GM19099 (cell line): ENCODE measurements around the gene FHIT.

Experiments used
- POLR2A ChIP-seq: IDR thresholded peaks from 3 replicates; pipeline ENCODE4 v1.6.1; 2011; ENCODE audit warnings: low read depth; ENCODE audit not compliant: insufficient read length; ENCODE audit errors: extremely low read depth

Gene FHIT

DNA sequence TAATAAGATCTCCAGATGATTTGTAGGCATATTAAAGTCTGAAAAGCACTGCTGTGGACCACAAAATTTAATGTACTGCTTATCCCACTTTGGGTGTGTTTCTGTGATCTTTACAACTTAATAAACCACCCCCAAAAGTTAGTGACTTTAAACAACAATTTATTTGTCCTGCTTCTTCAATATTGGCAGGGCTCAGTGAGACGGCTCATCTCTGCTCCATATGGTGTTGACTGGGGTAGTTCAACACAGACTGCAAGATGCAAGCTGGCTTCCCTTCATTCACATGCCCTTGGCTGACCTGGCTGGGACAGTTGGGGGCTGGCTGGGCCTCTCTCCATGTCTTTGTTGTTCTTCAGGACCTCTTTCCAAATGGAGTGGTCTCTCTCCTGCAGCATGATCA is 337.8 kb downstream of the FHIT start:
- TF ChIP-seq POLR2A = no peak

DNA sequence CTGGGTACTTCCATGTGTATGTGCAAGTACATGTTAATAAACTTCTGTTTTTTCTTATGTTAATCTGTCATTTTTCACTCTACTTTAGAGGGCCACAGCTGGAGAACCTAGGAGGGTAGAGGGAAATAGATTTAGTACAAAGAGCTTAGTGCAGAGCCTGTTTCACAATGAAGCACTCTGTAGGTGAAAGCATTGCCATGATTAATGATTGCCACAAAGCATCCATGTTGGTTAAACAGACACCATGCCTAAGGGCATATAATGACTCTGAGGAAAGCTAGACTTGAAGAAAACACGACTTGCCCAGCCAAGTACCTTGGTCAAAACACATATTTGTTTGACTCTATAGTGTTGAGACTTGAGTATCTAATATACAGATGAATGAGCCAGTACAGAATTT is 338.4 kb downstream of the FHIT start:
- no peak for TF ChIP-seq POLR2A

GRCh38 chr3:60912142-60912541 is 339.1 kb downstream of the FHIT start:
- no peak for TF ChIP-seq POLR2A

DNA sequence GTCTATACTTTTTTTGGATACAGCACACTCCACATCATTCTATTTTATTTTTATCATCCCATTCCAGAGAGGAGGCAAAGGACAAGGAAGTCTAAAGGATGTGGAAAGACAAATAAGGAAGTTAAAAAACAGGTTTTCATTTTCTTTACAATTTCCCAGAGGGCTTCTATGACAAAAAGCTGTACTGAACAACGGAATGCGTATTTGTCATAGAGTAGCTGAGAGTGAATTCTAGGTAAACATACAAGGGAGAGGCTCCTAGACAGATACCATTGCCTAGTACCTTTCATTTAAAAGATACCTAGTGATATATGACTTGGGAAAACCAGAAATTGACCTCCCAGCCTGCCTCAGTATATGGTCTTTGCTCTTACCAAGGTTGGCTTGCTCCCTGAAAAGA is 341.7 kb downstream of the FHIT start:
- no peak for TF ChIP-seq POLR2A

GRCh38 chr3:60906283-60906682 is 345.0 kb downstream of the FHIT start:
- TF ChIP-seq POLR2A = no peak

DNA sequence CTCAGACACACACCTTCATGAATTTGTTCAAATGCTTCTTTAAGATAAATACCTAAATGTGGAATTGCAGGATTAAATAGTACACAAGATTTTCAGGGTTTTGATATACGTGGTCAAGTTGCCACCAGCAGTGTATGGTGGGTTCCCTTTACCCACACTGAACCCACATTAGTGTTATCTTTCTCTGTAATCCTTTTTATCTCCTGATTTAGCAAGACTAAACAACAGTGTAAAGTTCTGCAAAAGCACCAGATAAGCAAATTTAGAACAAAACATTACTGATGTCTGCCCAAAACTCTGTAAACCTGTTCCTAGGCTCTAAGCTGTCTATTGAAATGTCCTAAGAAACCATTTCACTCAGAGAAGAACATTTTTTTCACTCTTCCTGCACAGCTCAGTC is 352.9 kb downstream of the FHIT start:
- TF ChIP-seq POLR2A = no peak

- no peak for TF ChIP-seq POLR2A
These were observed 357.3 kb downstream of the FHIT start for GRCh38 chr3:60893946-60894345.

- TF ChIP-seq POLR2A = no peak
These were observed 361.0 kb downstream of the FHIT start for GRCh38 chr3:60890226-60890625.

GRCh38 chr3:60887574-60887973 is 363.7 kb downstream of the FHIT start:
- no peak for TF ChIP-seq POLR2A

- no peak for TF ChIP-seq POLR2A
These were observed 364.7 kb downstream of the FHIT start for GRCh38 chr3:60886518-60886917.

DNA sequence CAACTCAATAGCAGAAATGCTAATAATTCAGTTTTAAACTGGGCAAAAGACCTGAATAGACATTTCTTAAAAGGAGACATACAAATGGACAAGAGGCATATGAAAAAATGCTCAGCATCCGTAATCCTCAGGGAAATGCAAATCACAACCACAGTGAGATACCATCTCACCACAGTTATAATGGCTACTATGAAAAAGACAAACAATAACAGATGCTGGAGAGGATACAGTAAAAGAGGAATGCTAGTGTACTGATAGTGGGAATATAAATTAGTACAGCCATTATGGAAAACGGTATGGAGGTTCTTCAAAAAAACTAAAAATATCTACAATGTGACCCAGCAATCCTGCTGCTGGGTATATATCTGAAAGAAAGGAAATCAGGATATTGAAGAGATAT is 367.2 kb downstream of the FHIT start:
- no peak for TF ChIP-seq POLR2A

DNA sequence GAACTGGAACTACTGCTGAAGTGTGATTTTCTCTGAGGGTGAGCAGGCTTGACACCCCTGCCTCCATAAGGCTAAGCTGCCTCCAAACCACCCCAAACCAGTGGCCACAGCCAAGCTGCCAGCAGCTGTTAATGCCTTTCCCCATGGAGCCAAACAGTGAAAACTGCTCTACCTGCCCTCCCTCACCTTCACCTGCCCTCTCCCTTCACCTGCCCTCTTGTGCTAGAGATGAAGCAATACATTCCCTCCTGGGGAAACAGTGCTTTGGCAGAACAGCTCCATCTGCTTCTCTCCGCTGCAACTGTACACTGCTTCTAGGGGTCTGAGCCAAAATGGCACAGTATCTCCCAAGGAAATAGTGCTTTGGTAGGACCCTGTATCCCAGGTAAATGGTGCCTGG is 374.1 kb downstream of the FHIT start:
- no peak for TF ChIP-seq POLR2A

DNA sequence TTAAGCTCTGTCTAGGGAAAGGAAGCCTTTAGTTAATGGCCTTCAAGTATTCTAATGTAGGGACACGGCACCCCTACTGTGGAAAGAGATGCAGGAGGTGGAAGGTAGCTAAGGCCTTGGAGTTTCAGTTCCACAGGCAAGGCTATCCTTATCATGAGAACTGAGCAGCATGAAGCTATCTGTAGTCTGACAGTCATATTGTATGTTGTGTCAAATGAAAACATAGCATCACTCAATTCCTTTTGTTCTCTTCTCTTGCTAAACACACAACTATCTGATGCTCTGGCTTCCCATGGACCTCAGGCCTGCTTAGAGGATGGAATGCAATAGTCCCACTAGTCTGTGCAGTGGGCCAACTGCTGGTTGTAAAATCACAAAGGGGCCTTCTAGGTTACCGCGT is 380.9 kb downstream of the FHIT start:
- no peak for TF ChIP-seq POLR2A

DNA sequence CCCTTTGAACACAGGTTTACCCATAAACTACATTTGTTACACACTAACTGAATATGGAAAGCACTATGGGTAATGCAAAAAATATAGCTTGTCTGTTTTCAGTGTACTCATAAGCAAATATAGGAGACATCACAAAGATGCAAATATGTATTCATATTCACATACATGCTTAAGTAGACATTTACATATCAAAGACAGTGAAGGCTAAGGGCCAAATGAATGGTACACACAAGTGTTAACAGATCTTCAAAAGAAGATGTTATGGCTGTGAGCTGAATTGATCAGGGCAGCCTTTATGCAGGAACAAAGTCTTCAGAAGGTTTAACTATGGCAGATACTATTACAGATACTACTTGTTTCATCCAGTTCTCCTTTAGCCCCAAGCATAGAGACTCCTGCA is 384.1 kb downstream of the FHIT start:
- no peak for TF ChIP-seq POLR2A

- TF ChIP-seq POLR2A = no peak
These were observed 394.8 kb downstream of the FHIT start for GRCh38 chr3:60856257-60857046.

- TF ChIP-seq POLR2A = no peak
These were observed 396.0 kb downstream of the FHIT start for GRCh38 chr3:60855250-60855649.

GRCh38 chr3:60854791-60855190 is 396.5 kb downstream of the FHIT start:
- TF ChIP-seq POLR2A = no peak

GRCh38 chr3:60847791-60848190 is 403.5 kb downstream of the FHIT start:
- TF ChIP-seq POLR2A = no peak

DNA sequence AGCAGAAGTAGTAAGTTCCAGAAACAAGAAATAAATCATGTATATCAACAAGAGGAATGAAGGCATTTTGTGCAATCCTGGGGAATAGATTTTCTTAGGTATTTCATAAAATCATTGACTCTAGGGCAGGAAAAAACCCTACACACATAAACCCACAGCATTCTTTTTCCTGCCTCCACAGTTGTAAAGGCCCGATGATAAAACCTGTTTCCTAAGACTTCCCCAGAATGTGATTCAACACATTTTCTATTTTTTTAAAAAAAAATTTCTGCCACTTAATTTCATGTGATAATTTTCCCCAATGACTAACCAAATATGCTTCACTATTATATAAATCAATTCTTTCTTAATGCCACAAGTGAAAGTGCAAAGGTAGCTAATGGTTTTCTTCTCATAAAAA is 407.0 kb downstream of the FHIT start:
- TF ChIP-seq POLR2A = no peak
